ENCODE results near the gene BAG1.
A peak's percentile ranks its signal among the peaks of the same experiment; 100 is the strongest.

The BAG1 gene

GRCh38 chr9:33241298-33241697 is 23.2 kb downstream of the BAG1 start:
- no peak for DNase-seq

GRCh38 chr9:33239921-33240320 is 24.6 kb downstream of the BAG1 start, which contains the start of gene SPINK4:
TSS of gene SPINK4 (plus strand) at chr9:33240167. CDS start at chr9:33240209, 42 bp downstream.
- DNase-seq: no peak

- DNase-seq: no peak
Measured at GRCh38 chr9:33236571-33236970, 27.9 kb downstream of the BAG1 start.

- DNase-seq: no peak
Measured at GRCh38 chr9:33234511-33235467, 29.7 kb downstream of the BAG1 start.

- DNase-seq: no peak
Measured at GRCh38 chr9:33233626-33234342, 30.7 kb downstream of the BAG1 start.

- no peak for DNase-seq
Measured at GRCh38 chr9:33232815-33233214, 31.7 kb downstream of the BAG1 start.

GRCh38 chr9:33231623-33231942 is 32.9 kb downstream of the BAG1 start:
- no peak for DNase-seq

GRCh38 chr9:33230756-33231622 is 33.5 kb downstream of the BAG1 start:
- DNase-seq: no peak

- DNase-seq: no peak
Measured at GRCh38 chr9:33229359-33230114, 35.0 kb downstream of the BAG1 start.

GRCh38 chr9:33228606-33229005 is 35.9 kb downstream of the BAG1 start:
- no peak for DNase-seq

- no peak for DNase-seq
Measured at GRCh38 chr9:33227741-33228140, 36.8 kb downstream of the BAG1 start.

GRCh38 chr9:33227008-33227398 is 37.5 kb downstream of the BAG1 start:
- no peak for DNase-seq

- peak; percentile 26 to 76 (median 56) for DNase-seq
Measured at GRCh38 chr9:33225319-33226147, 39.0 kb downstream of the BAG1 start.

GRCh38 chr9:33223696-33224095 is 40.8 kb downstream of the BAG1 start:
- DNase-seq: no peak

GRCh38 chr9:33222031-33222430 is 42.5 kb downstream of the BAG1 start:
- no peak for DNase-seq

- DNase-seq: no peak
Measured at GRCh38 chr9:33221568-33221884, 43.0 kb downstream of the BAG1 start.

- no peak for DNase-seq
Measured at GRCh38 chr9:33220681-33221567, 43.6 kb downstream of the BAG1 start.

GRCh38 chr9:33211695-33212393 is 52.7 kb downstream of the BAG1 start:
- no peak for DNase-seq

GRCh38 chr9:33210006-33210715 is 54.3 kb downstream of the BAG1 start:
- DNase-seq: no peak

Measured in T-helper 1 cell (primary cell).